NCI-H1694 (cell line): ENCODE measurements around the gene DNAJC11.

ENCODE experiments used
- DNase-seq: peaks from one replicate; lab custom pipeline; 2025; lab: John Stamatoyannopoulos, UW

DNAJC11 gene

DNA sequence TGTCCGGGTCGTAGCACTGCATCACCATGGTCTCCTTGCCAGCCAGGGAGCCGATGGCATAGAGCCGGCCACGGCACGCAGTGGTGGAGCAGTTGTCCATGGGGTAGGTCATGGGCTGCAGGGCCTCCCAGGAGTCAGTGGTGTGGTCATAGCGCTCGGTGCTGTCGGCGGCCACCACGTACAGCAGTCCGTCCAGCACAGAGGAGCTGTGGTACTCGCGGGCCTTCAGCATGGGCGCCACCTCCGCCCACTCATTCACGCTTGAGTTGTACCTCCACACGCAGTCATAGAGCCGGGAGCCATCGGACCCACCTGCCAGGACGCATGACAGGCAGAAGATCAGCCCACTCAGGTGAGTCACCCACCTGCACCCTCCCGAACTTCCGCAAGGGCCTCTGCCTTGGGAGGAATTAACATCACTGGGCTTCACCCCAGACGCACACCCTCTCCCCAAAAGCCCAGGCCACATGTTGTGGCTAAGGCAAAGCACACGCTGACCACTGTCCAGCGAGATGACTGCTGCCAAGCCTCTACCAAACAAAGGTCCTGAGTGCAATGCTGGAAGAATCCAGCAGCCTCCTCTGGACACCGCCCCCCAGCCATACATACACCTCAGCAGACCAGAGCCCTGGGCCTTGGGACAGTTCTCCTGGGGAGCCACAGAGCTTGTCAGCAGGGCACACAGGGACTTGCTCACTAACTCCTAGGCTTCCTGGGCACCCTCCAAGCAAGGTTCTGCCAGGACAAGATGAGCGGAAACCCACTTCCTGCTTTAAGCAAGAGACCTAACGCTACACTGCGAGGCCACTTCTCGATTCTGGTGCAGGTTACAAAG, 102.3 kb downstream of the DNAJC11 start:
- no peak for DNase-seq

- DNase-seq = no peak
Measured at GRCh38 chr1:6597777-6598131, 103.9 kb downstream of the DNAJC11 start.

DNA sequence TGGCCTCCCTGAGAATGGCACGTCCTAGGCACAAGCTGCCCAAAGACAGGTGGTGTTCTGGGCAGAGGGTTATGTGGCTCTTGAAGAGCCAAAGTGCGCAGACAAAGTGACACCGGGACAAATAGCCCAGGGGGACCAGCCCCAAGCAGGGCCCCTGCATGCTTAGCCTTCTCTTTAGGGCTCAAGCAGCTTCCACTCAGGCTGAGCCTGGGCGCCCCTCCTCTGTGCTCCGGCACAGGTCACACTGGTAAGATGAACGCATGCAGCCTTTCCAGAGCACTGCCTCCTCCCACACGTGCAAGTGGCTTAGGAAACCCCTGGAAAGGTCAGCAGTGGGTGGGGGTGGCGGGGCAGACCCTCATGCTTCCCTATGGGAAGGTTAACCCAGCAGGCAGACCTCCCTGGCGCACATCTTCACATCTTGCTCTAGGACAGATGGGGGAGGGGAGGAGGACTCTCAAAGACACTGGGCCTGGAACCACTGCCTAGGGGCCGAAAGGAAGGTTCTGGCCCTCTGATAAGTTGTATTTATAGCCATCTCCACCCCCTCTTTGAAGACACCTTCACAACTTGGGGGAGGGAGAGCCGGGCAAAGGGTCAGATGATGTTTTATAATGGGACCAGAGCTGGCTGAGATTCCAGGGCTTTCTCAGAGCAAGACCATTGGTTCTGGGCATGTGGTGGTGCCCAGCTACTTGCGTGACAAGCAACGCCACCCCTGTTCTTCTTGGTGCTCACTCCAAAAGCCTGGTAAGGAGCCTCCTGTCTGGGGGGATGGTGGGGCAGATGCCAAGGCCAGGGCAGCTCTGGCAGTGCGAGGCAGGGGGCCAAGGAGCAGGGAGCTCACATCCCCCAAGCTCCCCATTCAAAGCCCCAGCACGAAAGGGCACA, 104.5 kb downstream of the DNAJC11 start:
- no peak for DNase-seq

- DNase-seq = no peak
Measured at GRCh38 chr1:6596351-6596750, 105.3 kb downstream of the DNAJC11 start.

DNA sequence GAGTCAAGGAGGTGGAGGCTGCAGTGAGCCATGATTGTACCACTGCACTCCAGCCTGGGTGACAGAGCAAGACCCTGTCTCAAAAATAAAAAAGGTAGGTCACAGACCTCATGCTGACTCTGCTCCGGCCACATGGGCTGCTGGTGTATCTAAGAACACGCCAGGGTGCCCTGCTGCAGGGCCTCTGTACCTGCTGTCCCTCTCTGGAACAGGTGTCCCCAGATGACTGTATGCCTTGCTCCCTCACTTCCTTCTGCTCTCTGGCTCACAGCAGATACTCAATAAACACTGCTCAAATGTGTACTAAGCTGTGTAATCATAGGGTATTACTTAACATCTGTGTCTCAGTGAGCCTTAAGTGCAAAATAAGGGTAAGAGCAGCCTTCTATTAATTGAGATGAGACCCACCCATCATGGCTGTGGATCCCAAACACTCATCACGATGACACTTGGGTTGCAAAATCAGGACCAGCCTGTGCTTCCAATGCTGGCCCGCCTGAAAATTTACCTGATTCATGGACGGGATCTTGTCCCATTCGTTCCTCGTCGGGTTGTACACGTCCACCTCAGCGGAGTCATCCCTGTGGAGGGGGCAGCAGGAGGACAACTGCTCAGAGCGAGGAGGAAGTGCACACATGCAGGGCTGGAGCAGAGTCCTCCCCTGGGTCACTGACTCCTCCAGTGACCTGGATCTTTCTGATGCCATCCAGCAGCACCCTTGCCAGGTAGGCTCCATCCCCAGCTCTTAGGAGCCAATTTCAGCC, 106.5 kb downstream of the DNAJC11 start:
- DNase-seq = no peak

DNA sequence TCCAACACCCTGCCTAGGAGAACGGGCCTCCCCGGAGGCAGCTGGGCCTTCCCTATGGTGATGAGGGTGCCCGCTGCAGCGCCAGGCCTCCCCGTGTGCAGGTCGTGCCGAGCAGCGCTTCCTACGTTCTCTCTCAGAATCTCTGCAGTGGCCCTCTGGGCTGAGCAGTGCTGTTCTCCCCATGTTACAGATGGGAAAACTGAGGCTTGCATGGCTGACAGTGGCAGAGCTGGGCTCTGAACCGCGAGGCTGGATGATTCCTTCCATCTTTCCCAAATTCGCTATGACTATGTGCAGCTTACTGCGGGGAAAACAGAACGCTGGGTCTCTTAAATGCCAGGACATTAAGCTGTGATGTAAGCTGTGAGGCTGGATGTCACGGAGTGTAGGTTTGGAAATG, 107.8 kb downstream of the DNAJC11 start:
- no peak for DNase-seq

DNA sequence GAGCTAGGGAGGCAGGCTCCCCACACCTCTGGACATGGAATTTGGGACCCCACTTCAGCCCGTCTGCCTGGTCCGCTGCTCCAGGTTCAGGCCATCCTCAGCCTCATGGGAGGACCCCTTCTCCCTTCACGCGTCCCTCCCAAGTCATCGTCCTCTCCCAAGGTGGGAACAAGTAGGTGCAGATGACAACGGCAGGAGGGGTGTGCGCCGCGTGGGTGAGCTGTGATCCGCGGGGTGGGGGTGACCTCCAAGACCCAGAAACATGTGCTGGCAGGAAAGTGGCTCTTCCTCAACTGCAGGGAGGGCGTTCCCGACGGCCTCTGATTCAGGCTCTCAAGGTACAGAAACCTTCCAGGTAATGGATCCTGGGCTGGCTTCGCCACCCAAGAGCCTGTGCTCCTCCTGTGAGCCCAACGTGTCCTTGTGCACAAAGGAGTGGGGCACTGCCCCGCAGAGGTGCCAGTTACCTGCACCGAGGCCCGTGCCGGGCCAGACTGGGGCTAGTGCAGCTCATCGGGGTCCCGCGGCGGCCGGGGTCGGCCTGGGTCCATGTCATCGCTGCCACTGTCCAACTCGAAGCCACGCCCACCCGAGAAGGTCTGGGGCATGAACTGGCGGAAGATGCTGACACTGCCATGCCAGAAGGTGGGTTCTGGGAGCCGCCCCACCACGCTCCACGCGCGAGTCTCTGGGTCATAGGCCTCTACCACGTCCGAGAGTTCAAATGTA, 108.6 kb downstream of the DNAJC11 start:
- no peak for DNase-seq

DNA sequence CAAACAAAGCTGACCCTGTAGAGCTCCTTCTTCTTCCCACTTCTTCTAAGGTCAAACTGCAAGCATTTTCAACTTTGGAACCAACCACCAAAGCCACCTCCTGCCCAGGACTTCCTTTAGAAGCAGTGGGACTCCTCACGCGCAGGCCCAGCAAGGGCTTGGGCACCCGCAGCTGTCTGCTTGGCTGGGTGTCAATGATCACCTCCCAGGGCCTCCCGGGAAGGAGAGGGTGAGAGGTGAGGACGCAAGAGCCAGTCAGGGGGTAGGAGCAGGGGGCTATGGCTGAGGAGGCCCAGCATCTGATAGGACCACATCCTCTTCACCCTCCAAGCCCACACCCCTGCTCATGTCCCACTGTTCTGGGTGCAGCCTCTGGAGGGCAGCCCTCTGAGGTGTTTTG, 109.2 kb downstream of the DNAJC11 start:
- DNase-seq = no peak

DNA sequence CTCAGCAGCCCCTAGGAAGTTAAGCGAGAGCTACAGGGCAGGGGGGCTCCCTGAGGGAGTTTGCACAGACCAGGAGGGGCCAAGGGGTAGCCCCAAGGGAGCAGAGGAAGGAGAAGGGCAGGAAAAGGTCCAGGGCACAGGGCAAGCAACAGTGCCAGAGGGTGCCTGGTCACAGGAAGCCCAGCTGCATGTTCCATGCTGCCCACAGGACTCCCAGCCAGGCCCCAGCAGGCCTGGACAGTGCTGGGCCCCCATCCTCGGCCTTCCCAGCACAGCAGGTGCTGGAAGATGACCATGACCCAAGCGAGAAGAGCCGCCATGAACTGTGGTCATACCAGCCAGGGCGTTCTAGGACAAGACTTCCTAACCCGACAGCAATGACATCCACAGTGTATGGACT, 110.0 kb downstream of the DNAJC11 start:
- no peak for DNase-seq

GRCh38 chr1:6591222-6591621, 110.4 kb downstream of the DNAJC11 start:
- DNase-seq = no peak

DNA sequence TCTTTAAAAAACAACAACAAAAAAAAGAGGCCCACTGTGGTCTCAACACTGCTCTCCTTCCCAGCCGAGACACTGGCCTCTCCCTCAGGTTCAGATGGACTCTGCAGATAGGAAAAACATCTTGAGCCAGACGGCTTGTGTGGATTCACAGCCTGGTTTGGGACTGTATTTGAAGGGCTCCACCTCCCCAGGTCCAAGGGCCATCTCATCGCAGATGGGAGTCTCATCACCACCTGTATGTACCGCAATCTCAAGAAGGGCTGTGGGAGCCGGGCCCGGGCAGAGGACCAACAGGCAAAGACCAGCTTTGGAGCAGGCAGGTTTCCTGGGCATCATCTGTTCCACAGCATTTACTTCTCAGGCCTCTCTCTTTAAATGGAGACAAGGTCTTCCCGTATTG, 111.6 kb downstream of the DNAJC11 start:
- no peak for DNase-seq

DNA sequence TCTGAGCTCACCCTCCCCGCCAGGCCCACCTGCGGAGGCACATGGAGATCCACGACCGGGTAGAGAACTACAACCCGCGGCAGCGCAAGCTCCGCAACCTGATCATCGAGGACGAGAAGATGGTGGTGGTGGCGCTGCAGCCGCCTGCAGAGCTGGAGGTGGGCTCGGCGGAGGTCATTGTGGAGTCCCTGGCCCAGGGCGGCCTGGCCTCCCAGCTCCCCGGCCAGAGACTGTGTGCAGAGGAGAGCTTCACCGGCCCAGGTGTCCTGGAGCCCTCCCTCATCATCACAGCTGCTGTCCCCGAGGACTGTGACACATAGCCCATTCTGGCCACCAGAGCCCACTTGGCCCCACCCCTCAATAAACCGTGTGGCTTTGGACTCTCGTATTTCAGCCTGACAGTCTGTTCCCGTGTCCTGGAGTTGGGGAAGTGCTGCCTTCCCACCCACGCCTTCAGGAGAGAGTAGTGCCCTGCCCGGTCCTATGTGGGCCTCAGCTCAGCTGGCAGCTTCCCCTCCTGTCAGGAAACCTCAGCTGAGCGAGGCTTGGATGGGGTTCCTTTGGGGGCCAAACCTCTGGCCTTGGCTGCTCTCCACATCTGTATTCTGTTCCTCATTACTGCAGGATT, 112.6 kb downstream of the DNAJC11 start:
- DNase-seq = no peak

GRCh38 chr1:6588128-6588892, 113.3 kb downstream of the DNAJC11 start:
- no peak for DNase-seq

DNA sequence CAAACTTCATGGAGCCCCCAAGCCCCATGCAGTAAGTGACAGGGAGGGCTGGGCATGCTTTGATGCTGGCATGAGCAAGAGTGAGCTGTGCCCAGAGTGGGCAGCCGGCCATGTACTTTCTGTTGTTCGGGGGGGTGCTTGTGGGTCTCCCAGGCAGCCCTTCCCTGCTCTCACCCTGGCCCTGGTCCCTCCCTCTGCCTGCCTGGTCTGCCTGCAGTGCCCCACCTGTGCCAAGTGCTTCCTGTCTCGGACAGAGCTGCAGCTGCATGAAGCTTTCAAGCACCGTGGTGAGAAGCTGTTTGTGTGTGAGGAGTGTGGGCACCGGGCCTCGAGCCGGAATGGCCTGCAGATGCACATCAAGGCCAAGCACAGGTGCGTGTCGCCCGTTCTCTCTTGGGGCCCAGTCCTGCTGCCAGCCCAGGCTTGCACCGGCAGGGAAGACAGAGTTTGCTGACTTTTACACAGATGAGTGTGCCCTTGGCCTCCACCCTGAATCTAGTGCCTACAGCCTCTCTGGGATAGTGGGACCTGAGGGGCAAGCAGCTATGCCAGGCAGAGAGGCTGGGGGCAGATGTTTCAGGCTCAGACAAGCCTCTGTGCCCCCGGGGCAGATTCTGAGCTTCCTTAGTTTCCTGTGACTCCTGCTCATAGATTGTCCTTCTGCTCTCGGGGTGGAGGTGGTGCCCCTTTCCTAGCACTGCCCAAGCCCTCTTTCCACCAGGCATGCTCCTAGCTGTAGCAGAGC, 114.2 kb downstream of the DNAJC11 start:
- no peak for DNase-seq

DNA sequence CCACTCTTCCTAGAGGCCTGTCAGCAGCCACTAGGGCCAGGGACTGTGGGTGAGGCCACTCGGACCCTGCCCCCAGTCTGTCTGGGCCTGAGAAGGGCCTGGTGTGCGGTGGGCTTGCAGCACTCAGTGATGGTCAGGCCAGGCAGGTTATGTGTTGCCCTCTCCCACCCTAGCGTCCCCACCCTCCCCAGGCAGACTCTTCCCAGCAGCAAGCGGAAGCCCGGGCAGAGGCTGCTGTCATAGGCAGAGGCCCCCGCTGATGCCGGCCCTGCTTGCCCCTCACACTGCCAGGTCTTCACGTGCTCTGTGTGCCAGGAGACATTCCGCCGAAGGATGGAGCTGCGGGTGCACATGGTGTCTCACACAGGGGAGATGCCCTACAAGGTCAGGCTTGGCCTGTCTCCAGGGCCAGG, 115.2 kb downstream of the DNAJC11 start:
- DNase-seq = no peak

GRCh38 chr1:6585841-6586240, 115.8 kb downstream of the DNAJC11 start:
- DNase-seq = no peak

- DNase-seq = no peak
Measured at GRCh38 chr1:6585081-6585722, 116.4 kb downstream of the DNAJC11 start.
